PC-3 (cell line): ENCODE data around the gene CCNDBP1. TPM values are rescaled to one million over a fixed set of nuclear protein-coding genes. Genes with fewer than 3 reads are reported as not detected.
"Not testable (repeated sequence)": the region's sequence is repeated elsewhere in the genome, so short reads cannot be mapped to it uniquely, and the experiment has no call there.

Source experiments
- ATAC-seq: fragments of 200-7000 bp; cut with Tn5 transposase; 2 replicates; pipeline ENCODE4 v1.9.1; 2020; ENCODE audit warnings: mild to moderate bottlenecking, moderate library complexity
- BruUV-seq: library from RNA; stranded (reverse); fragments of 400-500 nt; replicated peaks from 2 replicates; lab custom pipeline; 2021; lab: Mats Ljungman, UMichigan
- CTCF ChIA-PET: fragments of 300-600 bp; sonication (Branson Sonifier 250); formaldehyde crosslinking; loops from one replicate; lab custom pipeline; 2022; ENCODE audit warnings: antibody characterized with exemption; lab: Charles Lee
- POLR2A ChIA-PET: fragments of 300-600 bp; sonication (Branson Sonifier 250); formaldehyde crosslinking; loops from one replicate; lab custom pipeline; 2022; ENCODE audit warnings: antibody characterized with exemption; ENCODE audit not compliant: unreplicated experiment; lab: Charles Lee
- DNase-seq: peaks from one replicate; pipeline ENCODE4 v3.0.0-alpha.2; 2015
- H2AFZ ChIP-seq: fragments of 300-600 bp; sonication (generic); 2 replicates; pipeline ENCODE4 v1.6.0; 2016; ENCODE audit warnings: antibody characterized with exemption, low read length
- H3F3A ChIP-seq: fragments of 300-600 bp; sonication (generic); one replicate; pipeline ENCODE4 v1.6.0; 2017; ENCODE audit warnings: antibody characterized with exemption, low read length, control low read depth, mild to moderate bottlenecking; ENCODE audit not compliant: unreplicated experiment
- H3K27ac ChIP-seq: fragments of 300-600 bp; sonication (generic); 2 replicates; pipeline ENCODE4 v1.5.1; 2016; ENCODE audit warnings: mild to moderate bottlenecking, low read length
- H3K27me3 ChIP-seq: fragments of 300-600 bp; sonication (generic); 2 replicates; pipeline ENCODE4 v1.6.1; 2016; ENCODE audit warnings: low read length, mixed read lengths
- H3K36me3 ChIP-seq: fragments of 300-600 bp; sonication (generic); 2 replicates; pipeline ENCODE4 v1.6.1; 2016; ENCODE audit warnings: low read depth, mixed run types, low read length, mixed read lengths
- H3K4me1 ChIP-seq: fragments of 300-600 bp; sonication (generic); 2 replicates; pipeline ENCODE4 v1.5.1; 2016; ENCODE audit warnings: low read length; ENCODE audit not compliant: insufficient read depth
- H3K4me2 ChIP-seq: fragments of 300-600 bp; sonication (generic); 2 replicates; pipeline ENCODE4 v1.6.0; 2016; ENCODE audit warnings: low read length
- H3K4me3 ChIP-seq: fragments of 300-600 bp; sonication (generic); 2 replicates; pipeline ENCODE4 v1.5.1; 2016; ENCODE audit warnings: mild to moderate bottlenecking, low read length, mixed read lengths
- H3K79me2 ChIP-seq: fragments of 300-600 bp; sonication (generic); 2 replicates; pipeline ENCODE4 v1.6.1; 2017; ENCODE audit warnings: low read length, mixed read lengths
- H3K9ac ChIP-seq: fragments of 300-600 bp; sonication (generic); 2 replicates; pipeline ENCODE4 v1.6.0; 2016; ENCODE audit warnings: mild to moderate bottlenecking, low read length
- H3K9me2 ChIP-seq: fragments of 300-600 bp; sonication (generic); replicated peaks from 2 replicates; pipeline ENCODE4 v1.6.1; 2016; ENCODE audit warnings: mixed run types, low read length, mixed read lengths
- H3K9me3 ChIP-seq: fragments of 300-600 bp; sonication (generic); 2 replicates; pipeline ENCODE4 v1.6.1; 2016; ENCODE audit warnings: low read length, mixed read lengths
- H4K20me1 ChIP-seq: fragments of 300-600 bp; sonication (generic); 2 replicates; pipeline ENCODE4 v1.6.1; 2016; ENCODE audit warnings: low read length, mixed read lengths
- CTCF ChIP-seq: fragments of 300-600 bp; sonication (generic); conservative IDR thresholded peaks from 2 replicates; pipeline ENCODE4 v1.5.1; 2017; ENCODE audit warnings: antibody characterized with exemption, low read depth, mild to moderate bottlenecking, low read length
- EZH2 ChIP-seq: fragments of 300-600 bp; sonication (generic); IDR thresholded peaks from one replicate; pipeline ENCODE4 v1.6.1; 2017; ENCODE audit warnings: antibody characterized with exemption, mild to moderate bottlenecking, low read length; ENCODE audit not compliant: unreplicated experiment
- EZH2phosphoT487 ChIP-seq: fragments of 300-600 bp; sonication (generic); IDR thresholded peaks from 2 replicates; pipeline ENCODE4 v1.6.1; 2018; ENCODE audit warnings: mild to moderate bottlenecking, antibody characterized with exemption, low read length, borderline replicate concordance
- intact Hi-C: fragments of 100-400 bp; cut with micrococcal nuclease; formaldehyde crosslinking; loops from 2 replicates; pipeline ENCODE4 v1.9.0; 2023
- total RNA-seq: library from RNA; depleted of rRNA; stranded (reverse); fragments of >200 nt; gene quantifications from 2 replicates; pipeline ENCODE4 v1.2.3, GENCODE V29; 2014

Gene CCNDBP1
- total RNA-seq, 1 experiment from 2014 or later = 34.3 TPM

- Histone ChIP-seq H3K4me1 (peaks cover 14% of the 10 kb centered on the region), H3K9ac (no peak overlapping the region), H3K9me3 (no peaks in the 10 kb centered on the region), H3K4me2 (no peak overlapping the region), H3K27me3 (no peaks in the 10 kb centered on the region), H3K79me2 (no peaks in the 10 kb centered on the region), H4K20me1 (no peaks in the 10 kb centered on the region), H3K27ac (no peak overlapping the region), H3K36me3 (peaks cover 29% of the 10 kb centered on the region), H3F3A (peaks cover 5% of the 10 kb centered on the region), H3K9me2 (no peaks in the 10 kb centered on the region), H2AFZ (no peak overlapping the region), H3K4me3 (no peak overlapping the region)
- POLR2A ChIA-PET = no interaction called here
- intact Hi-C loops = no loop called here
- DNase-seq (no peak), ATAC-seq (no peak)
- CTCF ChIA-PET = no interaction called here
- no TSS peak for BruUV-seq
- TF ChIP-seq EZH2phosphoT487 (no peak), CTCF (no peak), EZH2 (no peak)
Measured at GRCh38 chr15:43151688-43152087, 33.5 kb upstream of the CCNDBP1 start.

GRCh38 chr15:43153269-43153668 lies 31.9 kb upstream of the CCNDBP1 start:
- peaks cover 5% of the 10 kb centered on the region for H3F3A ChIP-seq
- H3K4me2 ChIP-seq = no peak overlapping the region
- ChIA-PET CTCF (no interaction called here), POLR2A (no interaction called here)
- H3K36me3 ChIP-seq = peaks cover 22% of the 10 kb centered on the region
- no peaks in the 10 kb centered on the region for H3K27me3 ChIP-seq
- no peak overlapping the region for H3K9ac ChIP-seq
- no peak overlapping the region for H2AFZ ChIP-seq
- H3K9me3 ChIP-seq = no peaks in the 10 kb centered on the region
- peaks cover 14% of the 10 kb centered on the region for H3K4me1 ChIP-seq
- H4K20me1 ChIP-seq = no peaks in the 10 kb centered on the region
- intact Hi-C loops = no loop called here
- no peaks in the 10 kb centered on the region for H3K9me2 ChIP-seq
- no peak for DNase-seq
- no peak overlapping the region for H3K4me3 ChIP-seq
- no TSS peak for BruUV-seq
- no peaks in the 10 kb centered on the region for H3K79me2 ChIP-seq
- H3K27ac ChIP-seq = no peak overlapping the region
- no peak for ATAC-seq
- TF ChIP-seq EZH2 = no peak

GRCh38 chr15:43165801-43166325 lies 19.3 kb upstream of the CCNDBP1 start:
- Histone ChIP-seq H3F3A (peaks cover 9% of the 10 kb centered on the region), H3K27ac (no peak overlapping the region), H3K4me2 (no peak overlapping the region), H3K4me3 (no peak overlapping the region), H3K79me2 (no peaks in the 10 kb centered on the region), H3K4me1 (peaks cover 22% of the 10 kb centered on the region), H3K36me3 (no peaks in the 10 kb centered on the region), H3K9me2 (no peaks in the 10 kb centered on the region), H2AFZ (no peak overlapping the region), H3K27me3 (no peaks in the 10 kb centered on the region), H3K9me3 (no peaks in the 10 kb centered on the region), H4K20me1 (0 out of 2 replicates have a peak, but pooled peaks cover 6% of the 10 kb centered on the region), H3K9ac (no peak overlapping the region)
- ATAC-seq = no peak
- no TSS peak for BruUV-seq
- ChIA-PET CTCF (no interaction called here), POLR2A (no interaction called here)
- no peak for TF ChIP-seq CTCF
- TF ChIP-seq EZH2 = no peak
- no peak for TF ChIP-seq EZH2phosphoT487
- no peak for DNase-seq
- intact Hi-C loops = no loop called here

GRCh38 chr15:43167261-43167660 lies 17.9 kb upstream of the CCNDBP1 start:
- H3K4me3 ChIP-seq, DNase-seq, H3K79me2 ChIP-seq, ATAC-seq, H3K36me3 ChIP-seq, BruUV-seq, H3K9ac ChIP-seq, CTCF ChIA-PET, H2AFZ ChIP-seq, POLR2A ChIA-PET, H3F3A ChIP-seq, intact Hi-C loops, H3K27ac ChIP-seq, H3K27me3 ChIP-seq, H3K4me2 ChIP-seq, H3K9me3 ChIP-seq, H4K20me1 ChIP-seq, H3K9me2 ChIP-seq: not testable (repeated sequence)
- peaks cover 22% of the 10 kb centered on the region for H3K4me1 ChIP-seq
